GM10266 (cell line): ENCODE measurements around the gene TAF5.

Experiments used
- DNase-seq: peaks from one replicate; pipeline ENCODE4 v3.0.0; 2012; ENCODE audit errors: extremely low spot score
- TF ChIP-seq, protein P1 (sequence below): IDR thresholded peaks from 2 replicates; pipeline ENCODE4 v1.5.1; 2012; ENCODE audit warnings: mild to moderate bottlenecking, low read depth; ENCODE audit not compliant: control insufficient read depth, insufficient read depth; ENCODE audit errors: missing control alignments

TAF5 gene

GRCh38 chr10:103382769-103383168 lies 15.0 kb downstream of the TAF5 start:
- TF ChIP-seq, protein P1, sequence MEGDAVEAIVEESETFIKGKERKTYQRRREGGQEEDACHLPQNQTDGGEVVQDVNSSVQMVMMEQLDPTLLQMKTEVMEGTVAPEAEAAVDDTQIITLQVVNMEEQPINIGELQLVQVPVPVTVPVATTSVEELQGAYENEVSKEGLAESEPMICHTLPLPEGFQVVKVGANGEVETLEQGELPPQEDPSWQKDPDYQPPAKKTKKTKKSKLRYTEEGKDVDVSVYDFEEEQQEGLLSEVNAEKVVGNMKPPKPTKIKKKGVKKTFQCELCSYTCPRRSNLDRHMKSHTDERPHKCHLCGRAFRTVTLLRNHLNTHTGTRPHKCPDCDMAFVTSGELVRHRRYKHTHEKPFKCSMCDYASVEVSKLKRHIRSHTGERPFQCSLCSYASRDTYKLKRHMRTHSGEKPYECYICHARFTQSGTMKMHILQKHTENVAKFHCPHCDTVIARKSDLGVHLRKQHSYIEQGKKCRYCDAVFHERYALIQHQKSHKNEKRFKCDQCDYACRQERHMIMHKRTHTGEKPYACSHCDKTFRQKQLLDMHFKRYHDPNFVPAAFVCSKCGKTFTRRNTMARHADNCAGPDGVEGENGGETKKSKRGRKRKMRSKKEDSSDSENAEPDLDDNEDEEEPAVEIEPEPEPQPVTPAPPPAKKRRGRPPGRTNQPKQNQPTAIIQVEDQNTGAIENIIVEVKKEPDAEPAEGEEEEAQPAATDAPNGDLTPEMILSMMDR = no peak
- no peak for DNase-seq

DNA sequence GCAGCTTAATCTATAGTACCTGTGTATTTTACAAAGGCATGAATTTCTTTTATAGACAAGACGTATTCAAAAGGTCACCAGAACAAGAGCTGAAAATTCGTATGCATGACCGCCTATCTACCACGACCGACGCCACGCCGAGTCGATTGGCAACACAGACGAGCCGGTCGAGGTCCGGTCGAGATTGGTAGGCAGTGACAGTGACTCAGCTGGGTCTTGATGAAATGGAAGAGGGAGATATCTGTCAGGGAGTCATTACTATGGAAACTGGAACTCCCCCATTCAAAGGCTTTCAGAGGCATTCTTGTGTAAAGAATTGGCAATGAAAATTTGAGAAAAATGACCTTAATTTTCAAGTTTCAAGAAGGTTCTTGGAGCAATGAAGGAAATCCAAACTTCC lies 26.4 kb downstream of the TAF5 start:
- no peak for DNase-seq
- TF ChIP-seq, protein P1 = no peak

DNA sequence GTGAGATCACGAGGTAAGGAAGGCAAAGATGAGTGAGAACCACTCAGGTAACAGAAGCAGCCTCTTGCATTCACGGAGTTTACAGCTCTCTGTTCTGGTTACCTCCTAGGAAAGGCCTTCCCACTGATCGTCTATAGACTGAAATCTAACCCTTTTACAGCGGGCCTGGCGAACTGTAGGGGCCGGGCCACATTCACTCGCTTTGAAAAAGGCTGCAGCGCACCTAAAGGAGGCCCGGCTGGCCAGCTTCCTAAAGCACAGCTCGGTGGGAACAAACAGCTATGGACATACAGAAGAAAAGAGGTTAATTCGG lies 27.9 kb downstream of the TAF5 start:
- DNase-seq = no peak

DNA sequence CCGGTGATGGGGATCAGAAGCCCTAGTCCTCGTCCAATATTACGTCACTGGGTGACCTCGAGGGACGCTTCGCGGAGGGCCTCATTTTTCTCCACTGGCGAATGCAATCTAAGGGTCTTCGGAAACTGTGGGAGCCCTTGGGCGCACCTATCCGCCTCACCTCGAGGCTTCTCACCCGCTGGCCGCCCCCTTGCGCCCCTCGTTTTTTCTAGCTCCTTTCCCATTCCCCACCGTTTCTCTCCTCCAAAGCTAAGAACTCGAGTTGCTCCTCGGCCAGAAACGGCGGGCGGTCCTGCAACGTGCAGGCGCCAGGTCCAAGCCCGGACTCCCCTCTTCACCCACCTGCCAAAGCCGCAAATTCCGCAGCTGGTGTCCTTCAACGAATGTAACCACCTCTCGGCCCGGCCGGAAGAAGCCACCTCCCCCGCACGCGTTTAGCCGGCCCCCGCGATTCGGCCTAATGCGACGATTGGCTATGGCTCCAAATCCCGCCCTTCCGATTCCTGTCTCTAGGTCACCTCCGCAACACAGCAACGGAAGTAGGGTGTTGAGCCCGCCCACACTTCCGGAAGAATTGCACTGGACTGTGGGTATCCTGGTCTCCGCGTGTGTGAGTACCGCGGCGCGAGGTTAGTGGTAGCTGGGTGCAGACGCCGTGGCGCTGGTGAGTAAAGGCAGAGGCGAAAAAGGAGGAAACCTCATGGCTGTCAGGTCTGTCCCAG lies 28.5 kb downstream of the TAF5 start, which contains the start of the genes ATP5MK and PDCD11:
ATP5MK (minus strand) TSS at position 409 of the 722 bp plus-strand sequence. CDS start 4,018 bp downstream, outside the sequence.
PDCD11 (plus strand) TSS at position 560 of the 722 bp plus-strand sequence. CDS start 1,801 bp downstream, outside the sequence.
- TF ChIP-seq, protein P1 = peak; percentile 20
- peak; percentile 91 for DNase-seq

More for the DNA sequence above, 27.9 kb downstream of the TAF5 start:
- TF ChIP-seq, protein P1 = no peak

DNA sequence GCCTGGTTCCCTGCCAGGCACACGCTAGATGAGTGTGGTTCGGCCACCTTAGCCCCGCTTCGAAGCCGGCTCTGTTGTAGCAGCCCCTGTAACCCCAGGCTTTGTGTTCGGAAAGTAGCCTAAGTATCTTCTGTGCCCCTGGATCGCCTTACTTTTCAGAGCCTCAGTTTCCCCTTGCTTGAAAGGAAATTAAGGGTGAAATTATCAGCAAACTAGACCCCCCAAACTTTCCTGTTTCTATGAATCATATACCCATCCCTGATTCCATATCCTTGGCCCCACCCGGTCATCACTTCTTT lies 29.0 kb downstream of the TAF5 start:
- DNase-seq = no peak
- TF ChIP-seq, protein P1 = no peak

DNA sequence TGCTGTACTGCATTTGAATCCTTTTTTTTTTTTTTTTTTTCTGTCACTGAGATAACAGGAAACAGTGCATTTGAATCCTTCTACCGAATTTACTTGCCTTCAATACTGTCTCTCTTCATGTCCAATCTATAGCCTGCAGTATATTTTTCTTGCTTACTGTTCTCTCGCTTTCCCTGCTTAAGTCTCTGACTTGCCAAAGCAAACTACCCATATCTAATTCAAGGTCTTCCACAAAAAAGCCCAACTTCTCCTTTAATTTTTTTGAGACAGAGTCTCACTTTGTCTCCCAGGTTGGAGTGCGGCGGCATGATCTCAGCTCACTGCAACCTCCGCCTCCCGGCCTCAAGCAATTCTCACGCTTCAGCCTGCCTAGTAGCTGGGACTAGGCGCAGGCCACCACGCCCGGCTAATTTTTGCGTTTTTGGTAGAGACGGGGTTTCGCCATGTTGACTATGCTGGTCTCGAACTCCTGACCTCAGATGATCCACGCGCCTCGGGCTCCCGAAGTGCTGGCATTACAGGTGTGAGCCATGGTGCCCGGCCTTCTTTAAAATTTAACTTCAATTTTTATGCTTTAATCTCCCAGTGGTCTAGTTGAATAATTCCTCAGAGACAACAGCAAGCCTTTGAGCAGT lies 29.5 kb downstream of the TAF5 start:
- TF ChIP-seq, protein P1 = no peak
- no peak for DNase-seq

DNA sequence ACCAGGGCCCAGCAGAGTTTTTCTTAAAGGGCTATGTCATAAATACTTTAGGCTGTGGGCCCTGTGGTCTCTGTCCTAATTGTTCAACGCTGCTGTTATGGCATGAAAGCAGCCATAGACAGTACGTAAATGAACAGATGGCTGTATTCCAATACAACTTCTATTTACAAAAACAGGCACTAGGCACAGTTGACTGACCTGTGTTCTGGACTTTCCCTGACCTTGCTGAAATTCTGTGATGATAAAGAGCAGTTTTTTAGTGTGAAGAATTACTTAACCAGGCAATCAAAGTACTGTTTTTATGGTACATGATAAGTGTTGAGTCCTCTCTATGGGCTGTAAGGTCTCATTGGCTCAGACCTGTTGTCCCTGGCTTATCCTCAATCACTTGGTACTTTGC lies 45.8 kb downstream of the TAF5 start:
- TF ChIP-seq, protein P1 = no peak
- DNase-seq = no peak
